ENCODE measurements around the gene MRPS31. TPM values are rescaled to one million over a fixed set of nuclear protein-coding genes. Genes with fewer than 3 reads are reported as not detected.
A peak's percentile ranks its signal among the peaks of the same experiment; 100 is the strongest.

MRPS31 gene
- total RNA-seq, 1 experiment from 2014 or later, result 22.2 TPM

DNA sequence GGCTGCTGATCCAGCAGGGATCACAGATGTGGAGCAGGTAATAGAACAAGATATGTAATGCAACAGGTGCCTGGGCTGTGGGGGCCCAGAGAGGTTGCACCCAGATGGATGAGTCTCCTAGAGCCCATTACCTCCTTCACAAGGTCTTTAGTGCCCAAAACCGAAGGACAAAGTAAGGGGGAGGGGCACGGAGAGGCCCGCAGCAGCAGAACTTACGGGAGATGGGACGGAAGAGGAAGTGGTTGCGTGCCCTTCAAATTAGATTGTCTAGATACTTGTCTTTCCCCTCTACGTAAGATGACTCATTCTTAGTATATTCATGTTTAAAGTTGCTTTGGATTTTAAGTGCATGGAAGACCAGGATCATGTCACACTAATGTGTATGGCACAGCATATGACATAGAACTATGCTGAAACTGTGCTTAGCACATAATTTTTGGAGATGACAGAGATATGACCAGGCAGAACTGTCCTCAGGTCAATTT lies 5.7 kb upstream of the MRPS31 start:
- no peak overlapping the region for H3K27ac ChIP-seq
- peaks cover 6% of the 10 kb centered on the region; the same call in 1 of the 2 replicates for H3K4me1 ChIP-seq (replicated peaks; ENCODE audit: insufficient read depth)
- DNase-seq, result no peak
- peaks cover 5% of the 10 kb centered on the region; the same call in 1 of the 2 replicates for H3F3A ChIP-seq (ENCODE audit: insufficient read depth, low read depth)
- no peaks in the 10 kb centered on the region for H3K36me3 ChIP-seq (ENCODE audit: low read depth)
- H3K4me2 ChIP-seq, result peak overlapping the region; percentile 82
- intact Hi-C loops (cut with micrococcal nuclease; ENCODE audit: unreplicated experiment), result loop anchor here (5.0 kb wide), 3 partner anchors 216 to 1094 kb away; no protein-coding TSS in a partner anchor
- H3K9me3 ChIP-seq (ENCODE audit: insufficient read depth, low read depth), result no peaks in the 10 kb centered on the region
- no TSS peak for BruUV-seq (replicated peaks)
- no peaks in the 10 kb centered on the region for H3K27me3 ChIP-seq (ENCODE audit: insufficient read depth, low read depth)
- no peak overlapping the region for H3K4me3 ChIP-seq
- TF ChIP-seq EZH2 (IDR thresholded peaks at IDR 0.05; ENCODE audit: low read depth), result no peak
- ChIA-PET POLR2A (ENCODE audit: unreplicated experiment) (no interaction called here), CTCF (no interaction called here)
- no peak overlapping the region for H2AFZ ChIP-seq
- no peaks in the 10 kb centered on the region for H3K79me2 ChIP-seq (ENCODE audit: low read depth)
- H3K9me2 ChIP-seq (ENCODE audit: insufficient read depth), result no peaks in the 10 kb centered on the region
- H4K20me1 ChIP-seq (ENCODE audit: insufficient read depth), result no peaks in the 10 kb centered on the region

DNA sequence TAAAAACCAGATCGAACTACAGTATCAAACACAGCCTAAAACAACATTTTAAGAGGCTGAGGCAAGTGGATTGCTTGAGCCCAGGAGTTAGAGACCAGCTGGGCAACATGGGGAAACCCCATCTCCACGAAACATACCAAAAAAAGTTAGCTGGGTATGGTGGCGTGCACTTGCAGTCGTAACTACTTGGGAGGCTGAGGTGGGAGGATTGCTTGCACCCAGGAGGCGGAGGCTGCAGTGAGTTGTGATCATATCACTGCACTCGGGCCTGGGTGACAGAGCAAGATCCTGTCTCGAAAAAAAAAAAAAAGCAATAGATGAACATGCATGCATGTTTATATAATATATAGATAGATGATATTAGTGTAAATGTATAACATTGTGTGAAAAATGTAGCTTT lies 5.2 kb upstream of the MRPS31 start:
- H3K9me3 ChIP-seq (ENCODE audit: insufficient read depth, low read depth), result no peaks in the 10 kb centered on the region
- BruUV-seq (replicated peaks), result no TSS peak
- no peak overlapping the region for H2AFZ ChIP-seq
- no peaks in the 10 kb centered on the region for H4K20me1 ChIP-seq (ENCODE audit: insufficient read depth)
- H3K27me3 ChIP-seq (ENCODE audit: insufficient read depth, low read depth), result no peaks in the 10 kb centered on the region
- no peak overlapping the region for H3K4me3 ChIP-seq
- H3K4me2 ChIP-seq, result no peak overlapping the region
- no peaks in the 10 kb centered on the region for H3K9me2 ChIP-seq (ENCODE audit: insufficient read depth)
- intact Hi-C loops (cut with micrococcal nuclease; ENCODE audit: unreplicated experiment), result loop anchor here (5.0 kb wide), 3 partner anchors 216 to 1094 kb away; no protein-coding TSS in a partner anchor
- H3K79me2 ChIP-seq (ENCODE audit: low read depth), result no peaks in the 10 kb centered on the region
- ChIA-PET POLR2A (ENCODE audit: unreplicated experiment) (interaction anchor here (0.7 kb wide), 1 partner anchor 274 kb away, joined by 23 read pairs; no protein-coding TSS in a partner anchor), CTCF (no interaction called here)
- DNase-seq, result no peak
- peaks cover 6% of the 10 kb centered on the region; the same call in 1 of the 2 replicates for H3K4me1 ChIP-seq (replicated peaks; ENCODE audit: insufficient read depth)
- no peak for TF ChIP-seq EZH2 (IDR thresholded peaks at IDR 0.05; ENCODE audit: low read depth)
- TF ChIP-seq, protein P1, sequence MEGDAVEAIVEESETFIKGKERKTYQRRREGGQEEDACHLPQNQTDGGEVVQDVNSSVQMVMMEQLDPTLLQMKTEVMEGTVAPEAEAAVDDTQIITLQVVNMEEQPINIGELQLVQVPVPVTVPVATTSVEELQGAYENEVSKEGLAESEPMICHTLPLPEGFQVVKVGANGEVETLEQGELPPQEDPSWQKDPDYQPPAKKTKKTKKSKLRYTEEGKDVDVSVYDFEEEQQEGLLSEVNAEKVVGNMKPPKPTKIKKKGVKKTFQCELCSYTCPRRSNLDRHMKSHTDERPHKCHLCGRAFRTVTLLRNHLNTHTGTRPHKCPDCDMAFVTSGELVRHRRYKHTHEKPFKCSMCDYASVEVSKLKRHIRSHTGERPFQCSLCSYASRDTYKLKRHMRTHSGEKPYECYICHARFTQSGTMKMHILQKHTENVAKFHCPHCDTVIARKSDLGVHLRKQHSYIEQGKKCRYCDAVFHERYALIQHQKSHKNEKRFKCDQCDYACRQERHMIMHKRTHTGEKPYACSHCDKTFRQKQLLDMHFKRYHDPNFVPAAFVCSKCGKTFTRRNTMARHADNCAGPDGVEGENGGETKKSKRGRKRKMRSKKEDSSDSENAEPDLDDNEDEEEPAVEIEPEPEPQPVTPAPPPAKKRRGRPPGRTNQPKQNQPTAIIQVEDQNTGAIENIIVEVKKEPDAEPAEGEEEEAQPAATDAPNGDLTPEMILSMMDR (conservative IDR thresholded peaks at IDR 0.05), result no peak
- H3K27ac ChIP-seq, result no peak overlapping the region
- H3F3A ChIP-seq (ENCODE audit: insufficient read depth, low read depth), result peaks cover 5% of the 10 kb centered on the region; the same call in 1 of the 2 replicates
- no peaks in the 10 kb centered on the region for H3K36me3 ChIP-seq (ENCODE audit: low read depth)

DNA sequence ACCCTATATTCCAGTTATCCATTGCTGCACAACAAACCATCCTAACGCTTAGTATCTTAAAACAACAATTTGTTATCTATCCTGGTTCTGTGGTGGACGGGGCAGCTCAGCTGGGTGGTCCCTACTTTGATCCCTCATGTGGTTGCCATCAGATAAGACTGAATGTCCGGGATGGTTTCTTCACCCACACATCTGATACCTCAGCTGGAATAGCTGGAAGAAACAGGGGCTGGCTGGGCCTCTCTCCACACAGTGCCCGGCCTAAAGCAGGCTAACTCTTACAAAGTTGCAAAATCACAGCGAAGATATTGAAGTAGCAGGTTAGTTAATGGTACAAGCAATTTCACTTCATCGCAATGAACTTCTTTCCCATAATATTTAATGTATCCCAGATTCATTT lies 3.7 kb upstream of the MRPS31 start:
- intact Hi-C loops (cut with micrococcal nuclease; ENCODE audit: unreplicated experiment), result loop anchor here (5.0 kb wide), 5 partner anchors 218 to 1092 kb away; partner anchors contain the start of gene WBP4
- CTCF ChIA-PET, result no interaction called here

More for the DNA sequence above, 3.7 kb upstream of the MRPS31 start:
- Histone ChIP-seq H3K27me3 (ENCODE audit: insufficient read depth, low read depth) (no peaks in the 10 kb centered on the region), H3K4me1 (replicated peaks; ENCODE audit: insufficient read depth) (peaks cover 10% of the 10 kb centered on the region), H3K27ac (no peak overlapping the region), H3K36me3 (ENCODE audit: low read depth) (no peaks in the 10 kb centered on the region), H3K9me2 (ENCODE audit: insufficient read depth) (no peaks in the 10 kb centered on the region), H2AFZ (no peak overlapping the region), H4K20me1 (ENCODE audit: insufficient read depth) (no peaks in the 10 kb centered on the region), H3K9me3 (ENCODE audit: insufficient read depth, low read depth) (no peaks in the 10 kb centered on the region), H3K4me2 (no peak overlapping the region), H3K79me2 (ENCODE audit: low read depth) (peaks cover 12% of the 10 kb centered on the region), H3F3A (ENCODE audit: insufficient read depth, low read depth) (peaks cover 5% of the 10 kb centered on the region; the same call in 1 of the 2 replicates), H3K4me3 (no peak overlapping the region)
- DNase-seq, result no peak
- POLR2A ChIA-PET (ENCODE audit: unreplicated experiment), result no interaction called here
- BruUV-seq (replicated peaks), result no TSS peak
- TF ChIP-seq, protein P1 (conservative IDR thresholded peaks at IDR 0.05), result no peak
- TF ChIP-seq EZH2 (IDR thresholded peaks at IDR 0.05; ENCODE audit: low read depth), result no peak
